NCI-H1417 treated with DMSO at 0.1 percent for 48 hours (cell line): ENCODE results near the gene OR13F1.
"Not testable (repeated sequence)": the region's sequence is repeated elsewhere in the genome, so short reads cannot be mapped to it uniquely, and the experiment has no call there.

Experiments
- DNase-seq: peaks from one replicate; lab custom pipeline; 2025; lab: John Stamatoyannopoulos, UW

OR13F1 gene, protein sequence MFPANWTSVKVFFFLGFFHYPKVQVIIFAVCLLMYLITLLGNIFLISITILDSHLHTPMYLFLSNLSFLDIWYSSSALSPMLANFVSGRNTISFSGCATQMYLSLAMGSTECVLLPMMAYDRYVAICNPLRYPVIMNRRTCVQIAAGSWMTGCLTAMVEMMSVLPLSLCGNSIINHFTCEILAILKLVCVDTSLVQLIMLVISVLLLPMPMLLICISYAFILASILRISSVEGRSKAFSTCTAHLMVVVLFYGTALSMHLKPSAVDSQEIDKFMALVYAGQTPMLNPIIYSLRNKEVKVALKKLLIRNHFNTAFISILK

DNA sequence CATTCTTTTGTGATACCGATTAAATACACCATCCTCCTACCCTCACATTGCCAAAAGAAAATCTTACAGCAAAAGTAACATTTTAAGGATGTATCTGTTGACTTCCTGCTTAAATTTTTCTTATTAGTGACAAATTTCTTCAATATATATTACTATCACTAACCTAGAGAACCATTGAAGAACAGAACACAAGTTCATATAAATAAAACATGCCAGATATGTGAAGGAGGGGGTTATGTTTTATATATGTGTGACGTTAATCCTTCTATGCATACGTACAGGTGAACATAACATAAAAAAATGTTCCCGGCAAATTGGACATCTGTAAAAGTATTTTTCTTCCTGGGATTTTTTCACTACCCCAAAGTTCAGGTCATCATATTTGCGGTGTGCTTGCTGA lies at the start of gene OR13F1:
TSS of gene OR13F1 (plus strand) at position 301 of the 400 bp plus-strand sequence. CDS start at position 301, 0 bp downstream.
- DNase-seq, result no peak

DNA sequence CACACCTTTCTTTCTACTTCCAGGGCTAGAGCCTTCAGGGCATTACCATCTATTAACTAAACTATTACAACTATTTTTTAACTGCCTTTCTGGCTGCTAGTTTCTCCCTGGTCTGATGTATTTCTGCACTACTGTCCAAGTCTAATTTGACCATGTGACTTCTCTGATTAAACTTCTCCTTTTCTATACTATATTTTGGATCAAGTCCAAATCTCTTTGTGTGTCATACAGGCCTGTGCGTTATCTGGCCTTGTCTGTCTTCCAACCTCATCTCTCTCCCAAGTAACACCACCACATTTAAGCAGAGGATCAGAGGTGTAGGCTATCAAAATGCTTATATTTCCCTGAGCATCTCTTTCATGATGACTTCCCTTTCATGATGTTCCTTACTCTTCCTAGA lies 47.2 kb upstream of the OR13F1 start:
- no peak for DNase-seq

DNA sequence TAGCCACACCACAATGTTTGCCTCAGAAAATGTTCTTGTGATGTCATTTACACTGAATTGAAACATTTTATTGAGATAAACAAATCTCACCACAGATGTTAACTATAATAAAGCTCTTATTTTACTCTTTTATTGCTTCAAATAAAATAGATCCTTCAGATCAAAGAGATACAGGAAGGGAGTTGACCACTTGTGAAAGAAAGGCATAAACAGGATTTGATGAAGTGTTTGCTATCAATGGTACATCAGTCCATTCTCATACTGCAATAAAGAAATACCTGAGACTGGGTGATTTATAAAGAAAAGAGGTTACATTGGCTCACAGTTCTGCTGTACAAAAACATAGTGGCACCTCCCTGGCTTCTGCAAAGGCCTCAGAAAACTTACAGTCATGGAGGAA lies 40.2 kb upstream of the OR13F1 start:
- DNase-seq, result no peak

DNA sequence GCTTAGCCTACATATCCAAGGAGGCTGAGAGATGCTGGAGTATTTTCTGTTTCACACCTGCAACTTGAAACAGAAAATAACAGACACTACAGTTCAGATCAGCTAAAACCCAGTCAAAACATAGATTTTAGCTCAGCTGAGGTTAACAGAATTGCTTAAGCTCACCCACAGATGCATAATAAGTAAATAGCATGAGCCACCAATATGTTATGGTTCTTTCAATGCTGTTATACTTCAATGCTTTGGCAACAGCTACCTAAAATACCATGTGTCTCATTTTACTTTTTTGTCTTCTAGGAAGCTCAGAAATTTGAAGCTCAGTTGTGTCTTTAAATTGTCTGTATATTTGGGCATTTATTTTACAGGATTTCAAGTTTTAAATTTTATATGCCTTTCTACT lies 35.8 kb upstream of the OR13F1 start:
- DNase-seq, result no peak

DNA sequence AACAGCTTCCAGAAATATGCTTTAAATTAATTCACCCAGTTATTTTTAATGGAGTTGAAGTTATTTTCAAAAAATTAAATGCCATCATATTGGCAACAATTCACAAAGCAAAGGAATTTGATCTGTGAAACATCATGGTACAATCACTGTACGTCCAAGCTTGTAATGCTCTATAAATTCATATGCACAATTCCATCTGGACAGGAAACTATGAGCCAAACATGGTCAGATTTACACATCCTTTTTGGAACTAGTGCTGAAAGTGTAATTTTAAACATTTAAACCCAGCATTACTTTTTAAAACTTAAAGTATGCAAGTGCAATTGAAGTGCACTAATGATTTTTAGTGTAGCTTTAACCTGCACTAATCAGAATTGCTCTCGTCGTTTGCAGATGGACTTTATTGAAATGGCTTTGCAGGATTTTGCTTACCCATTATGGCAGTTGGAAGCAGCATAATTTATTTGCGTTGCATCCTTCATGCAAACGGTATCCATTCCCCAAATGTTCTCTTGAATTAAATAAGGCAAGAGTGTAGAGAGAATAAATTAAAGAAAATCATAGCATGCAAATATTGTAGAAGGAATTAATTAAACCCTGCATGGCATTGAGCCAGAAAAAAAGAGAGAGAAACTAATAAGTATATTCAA lies 21.0 kb upstream of the OR13F1 start:
- no peak for DNase-seq

DNA sequence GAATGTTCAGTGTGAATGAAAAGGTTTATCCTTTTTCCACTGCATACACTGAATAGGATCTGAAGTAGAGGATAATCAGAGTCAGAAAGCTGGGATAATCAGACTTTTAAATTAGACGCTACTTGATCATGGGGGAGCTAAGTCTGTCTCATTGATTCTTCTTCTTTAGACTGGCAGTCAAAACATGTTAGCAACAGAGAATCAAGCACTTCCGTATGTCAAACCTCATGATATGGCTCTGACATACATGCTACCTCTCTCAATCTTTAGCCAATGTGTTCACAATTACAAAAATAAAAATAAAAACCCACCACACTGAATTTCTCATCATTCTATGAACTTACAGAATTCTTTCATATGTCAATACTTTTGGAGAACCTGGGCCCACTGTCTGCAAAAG lies 19.0 kb upstream of the OR13F1 start:
- DNase-seq, result no peak

DNA sequence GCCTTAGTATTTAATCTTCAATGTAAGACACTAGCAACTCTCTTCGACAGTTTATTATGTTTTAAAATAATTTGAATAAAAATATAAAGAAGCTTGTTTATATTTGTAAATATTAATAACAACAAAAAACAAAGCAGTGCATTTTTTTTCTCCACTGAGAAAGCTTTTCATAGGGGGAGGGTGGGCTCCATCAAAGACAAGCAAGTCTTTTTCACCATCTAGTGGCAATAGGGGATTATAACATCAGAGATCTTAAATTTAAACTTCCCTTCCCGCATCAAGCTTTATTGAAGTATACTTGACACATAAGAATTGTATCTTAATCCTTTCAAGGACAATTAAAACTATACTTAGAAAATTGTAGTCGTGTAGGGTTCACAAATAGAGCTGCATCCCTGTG lies 9.3 kb upstream of the OR13F1 start:
- peak; percentile 17 for DNase-seq

DNA sequence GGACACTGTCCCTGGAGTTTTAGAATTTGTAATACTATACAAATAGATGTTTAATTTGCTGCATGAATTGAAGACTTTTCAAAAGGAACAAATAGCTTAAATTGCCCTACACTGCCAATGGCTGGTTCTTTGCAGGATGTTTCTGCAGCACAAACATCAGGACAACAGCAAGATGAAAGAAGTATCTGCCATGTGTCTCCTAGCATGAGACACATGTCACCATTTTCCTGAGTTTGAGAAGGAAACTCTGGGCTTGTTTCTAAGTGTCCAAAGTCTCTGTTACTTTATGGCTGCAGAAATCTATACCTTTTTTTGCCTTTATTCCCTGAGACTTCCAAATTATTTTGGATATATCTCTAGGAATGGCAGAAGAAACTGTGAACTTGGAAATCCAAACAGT lies 623 bp upstream of the OR13F1 start:
- no peak for DNase-seq

DNA sequence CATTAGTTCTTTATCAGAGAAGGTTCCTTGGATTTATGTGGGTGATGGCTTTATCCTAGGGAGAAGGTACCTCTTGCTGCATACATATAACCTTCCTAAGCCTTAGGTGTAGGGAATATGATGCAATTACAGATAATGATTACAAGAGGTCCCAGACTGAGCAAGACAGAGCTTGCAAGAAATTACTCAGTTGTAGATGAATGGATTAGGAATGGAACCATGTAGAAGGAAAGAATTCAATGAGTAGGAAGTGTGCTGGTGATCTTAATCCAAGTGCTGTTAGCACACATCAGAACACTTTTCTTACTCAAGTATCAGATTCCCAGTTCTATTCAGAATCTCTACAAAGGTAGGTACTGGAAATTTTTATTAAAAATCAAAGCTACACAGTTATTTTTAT lies 2.5 kb downstream of the OR13F1 start:
- no peak for DNase-seq

DNA sequence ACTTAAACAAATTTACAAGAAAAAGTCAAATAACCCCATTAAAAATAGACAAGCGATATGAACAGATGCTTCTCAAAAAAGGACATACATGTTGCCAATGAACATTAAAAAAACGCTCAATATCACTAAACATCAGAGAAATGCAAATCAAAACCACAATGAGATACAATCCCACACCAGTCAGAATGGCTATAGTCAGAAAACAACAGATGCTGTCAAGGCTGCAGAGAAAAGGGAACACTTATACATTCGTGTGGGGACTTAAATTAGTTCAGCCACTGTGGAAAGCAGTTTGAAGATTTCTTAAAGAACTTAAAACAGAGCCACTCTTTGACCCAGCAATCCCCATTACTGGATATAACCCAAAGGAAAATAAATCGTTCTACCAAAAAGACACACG lies 10.8 kb downstream of the OR13F1 start:
- no peak for DNase-seq

DNA sequence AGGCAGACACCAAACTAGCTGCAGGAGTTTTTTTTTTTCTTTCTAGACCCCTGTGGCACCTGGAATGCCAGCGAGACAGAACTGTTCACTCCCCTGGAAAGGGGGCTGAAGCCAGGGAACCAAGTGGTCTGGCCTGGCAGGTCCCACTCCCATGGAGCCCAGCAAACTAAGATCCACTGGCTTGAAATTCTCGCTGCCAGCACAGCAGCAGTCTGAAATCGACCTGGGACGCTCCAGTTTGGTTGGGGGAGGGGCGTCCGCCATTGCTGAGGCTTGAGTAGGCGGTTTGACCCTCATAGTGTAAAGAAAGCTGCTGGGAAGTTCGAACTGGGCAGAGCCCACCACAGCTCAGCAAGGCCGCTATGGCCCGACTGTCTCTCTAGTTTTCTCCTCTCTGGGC lies 16.2 kb downstream of the OR13F1 start:
- not testable (repeated sequence) for DNase-seq

DNA sequence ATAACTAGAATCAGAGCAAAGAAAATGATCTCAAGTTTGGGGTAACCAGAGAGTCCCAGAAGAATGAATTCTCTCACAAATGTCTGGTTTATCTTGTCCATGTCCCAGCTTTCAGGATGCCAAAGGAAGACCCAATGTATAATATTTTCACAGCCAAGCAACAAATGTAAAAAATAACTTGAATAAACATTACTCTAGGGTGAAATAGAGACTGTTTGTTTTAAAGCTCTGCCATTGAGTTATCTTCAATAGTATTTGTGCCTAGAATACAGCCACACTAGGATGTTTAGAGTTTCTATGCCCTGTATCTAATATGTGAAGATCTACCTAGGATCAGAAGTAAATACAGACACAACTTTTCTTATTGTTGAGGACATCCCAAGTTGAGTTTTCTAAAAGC lies 23.0 kb downstream of the OR13F1 start, which contains the start of gene OR13C4:
TSS of gene OR13C4 (minus strand) at position 101 of the 400 bp plus-strand sequence. CDS start at position 101, 0 bp downstream.
- DNase-seq, result no peak

DNA sequence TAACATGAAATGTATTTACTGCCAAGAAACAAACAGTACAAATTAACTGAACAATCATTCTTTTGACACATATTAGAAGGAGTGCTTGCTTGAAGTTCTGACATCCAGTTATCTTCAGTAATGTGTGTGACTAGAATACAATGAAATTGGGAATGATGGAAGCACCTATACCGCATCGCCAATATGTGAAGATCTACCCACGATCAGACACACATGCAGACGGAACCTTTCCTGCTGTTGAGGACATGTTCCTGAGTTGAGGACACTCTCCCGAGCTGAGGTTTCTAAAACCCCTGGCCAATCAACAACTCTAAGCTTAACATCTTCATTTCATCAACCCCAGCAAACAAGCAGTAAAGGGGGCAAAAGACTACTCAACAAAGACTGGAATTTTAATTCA lies 32.7 kb downstream of the OR13F1 start, which contains the start of gene OR13C3:
TSS of gene OR13C3 (minus strand) at position 101 of the 400 bp plus-strand sequence. CDS start 133 bp downstream, outside the sequence.
- DNase-seq, result no peak

DNA sequence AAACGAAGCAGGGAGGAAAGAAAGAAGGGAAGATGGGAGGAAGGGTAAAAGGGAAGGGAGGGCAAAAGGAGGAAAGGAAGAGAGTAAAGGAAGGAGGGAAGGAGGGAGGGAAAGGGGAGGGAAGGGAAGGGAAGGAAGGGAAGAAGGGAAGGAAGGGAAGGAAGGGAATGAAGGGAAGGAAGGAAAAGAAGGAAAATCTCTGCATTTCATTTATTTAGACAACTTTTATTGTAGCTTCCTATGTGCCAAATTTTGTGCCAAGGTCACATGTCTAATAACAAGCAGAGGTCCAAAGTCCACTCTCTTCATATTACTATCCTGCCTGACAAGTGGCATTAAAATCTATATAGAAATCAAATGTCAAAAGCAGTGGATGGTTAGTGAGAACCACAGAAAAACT lies 35.2 kb downstream of the OR13F1 start:
- DNase-seq, result no peak

DNA sequence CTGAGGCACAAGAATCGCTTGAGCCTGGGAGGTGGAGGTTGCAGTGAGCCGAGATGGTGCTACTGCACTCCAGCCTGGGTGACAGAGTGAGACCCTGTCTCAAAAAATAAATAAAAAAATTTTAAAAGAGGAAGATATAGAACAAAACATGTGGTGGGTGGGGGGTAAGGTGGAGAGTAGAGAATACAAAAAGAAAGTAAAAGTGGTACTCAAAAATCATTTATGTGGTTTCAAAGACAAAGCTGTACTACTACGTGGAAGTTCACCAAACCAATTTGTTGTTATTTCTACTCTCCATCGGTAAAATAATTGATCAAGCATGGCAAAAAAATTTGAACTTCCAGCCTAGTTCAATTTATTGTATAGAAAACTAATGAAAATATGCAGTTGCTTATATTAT lies 40.6 kb downstream of the OR13F1 start:
- no peak for DNase-seq

DNA sequence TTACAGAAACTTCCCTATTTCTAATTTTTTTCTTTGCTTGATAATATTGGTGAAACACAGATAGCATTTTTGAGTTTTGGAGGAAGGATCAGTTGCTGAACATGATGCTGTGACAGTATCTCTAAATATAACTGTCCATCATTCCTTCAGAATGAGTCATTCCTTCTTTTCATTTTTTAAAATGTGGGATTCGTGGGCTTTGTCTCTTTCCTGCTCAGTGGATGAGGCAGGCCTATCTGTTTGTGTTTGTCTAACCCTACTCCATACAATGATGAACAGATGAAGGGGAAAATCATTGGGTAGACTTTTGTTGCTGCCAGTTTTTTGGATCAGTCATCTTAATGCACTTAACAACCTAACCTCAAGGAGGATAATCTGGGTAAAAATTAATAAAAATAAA lies 49.2 kb downstream of the OR13F1 start:
- no peak for DNase-seq
